GM21526 (cell line): ENCODE measurements around the gene CHL1.
"Not testable (repeated sequence)": the region's sequence is repeated elsewhere in the genome, so short reads cannot be mapped to it uniquely, and the experiment has no call there.

Experiments used
- ATAC-seq: cut with Tn5 transposase; IDR thresholded peaks from one replicate; pipeline ENCODE4 v1.9.1; 2021; ENCODE audit warnings: moderate library complexity; ENCODE audit not compliant: unreplicated experiment, low FRiP score

Gene CHL1

GRCh38 chr3:330494-331115, 134.0 kb downstream of the CHL1 start:
- ATAC-seq, result no peak

DNA sequence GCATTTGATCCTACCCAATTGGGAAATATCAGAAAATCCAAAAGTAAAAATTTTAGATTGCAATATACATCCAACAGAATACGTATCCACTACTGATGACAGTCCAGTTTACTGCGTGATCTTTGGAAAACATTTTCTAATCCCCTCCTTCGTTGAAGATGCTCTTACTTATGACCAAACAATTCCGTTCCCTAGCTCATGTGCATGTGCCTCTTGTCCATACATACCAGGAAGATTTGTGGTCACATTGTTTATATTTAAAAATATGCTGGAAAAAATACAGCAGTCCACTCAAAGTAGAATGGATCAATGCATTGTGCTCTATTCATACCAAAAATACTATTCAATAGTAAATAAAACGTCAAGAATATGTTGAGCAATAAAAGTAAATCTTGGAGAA, 135.3 kb downstream of the CHL1 start:
- ATAC-seq, result no peak

DNA sequence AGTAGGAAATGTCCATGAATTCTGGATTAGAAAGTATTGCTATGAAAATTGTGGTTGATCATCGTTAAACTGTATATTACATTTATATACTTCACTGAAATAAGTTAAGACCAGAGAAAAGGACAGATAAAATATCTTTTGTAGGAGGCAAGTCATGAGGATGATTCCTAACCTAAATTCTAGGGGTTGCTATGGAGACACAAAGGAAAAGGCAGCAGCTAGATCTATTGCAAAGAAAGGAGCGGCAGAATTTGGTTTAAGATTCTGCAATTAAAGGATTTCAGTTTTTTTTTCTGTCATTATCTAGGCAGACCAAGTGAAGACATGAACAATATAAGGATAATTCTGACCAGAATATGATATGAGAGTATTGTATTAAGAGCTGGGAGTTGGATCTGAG, 136.1 kb downstream of the CHL1 start:
- ATAC-seq, result no peak

GRCh38 chr3:335240-335639, 138.7 kb downstream of the CHL1 start:
- no peak for ATAC-seq

DNA sequence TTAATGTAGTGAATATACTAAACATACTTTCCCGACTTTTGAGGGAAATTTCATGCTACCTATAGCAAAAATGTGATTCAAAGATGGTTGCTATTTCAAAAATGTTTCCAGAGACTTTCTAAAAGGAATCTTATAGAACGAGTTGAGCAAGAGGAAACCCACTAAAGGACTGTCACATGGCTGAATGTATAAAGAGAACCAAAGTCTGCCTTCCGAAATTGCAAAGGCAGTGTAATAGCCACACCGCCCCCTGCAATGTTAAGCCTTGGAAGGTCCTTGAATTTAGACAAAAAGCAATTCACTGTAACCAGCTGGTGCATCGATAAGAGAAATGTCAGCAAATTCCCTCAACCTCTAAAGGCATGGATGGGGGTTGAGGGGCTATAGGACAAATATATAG, 142.8 kb downstream of the CHL1 start:
- no peak for ATAC-seq

DNA sequence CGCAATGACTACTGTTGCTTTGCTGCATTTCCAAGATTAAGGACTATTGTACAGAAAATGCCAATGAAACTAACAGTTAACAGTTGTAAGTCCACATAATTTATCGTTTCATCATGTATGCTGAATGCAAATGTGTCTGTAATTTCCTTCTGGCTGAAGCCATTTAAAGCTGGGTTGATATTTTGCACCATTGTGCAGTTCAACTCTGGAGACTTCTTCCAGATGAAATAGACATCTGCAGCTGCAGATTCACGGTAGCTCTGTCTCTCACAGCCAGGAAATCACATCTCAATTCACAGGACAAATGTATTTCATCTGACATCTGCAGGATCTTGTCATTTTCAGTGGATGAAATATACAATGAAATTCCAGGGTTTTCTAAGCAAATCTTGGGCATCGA, 145.4 kb downstream of the CHL1 start:
- no peak for ATAC-seq

DNA sequence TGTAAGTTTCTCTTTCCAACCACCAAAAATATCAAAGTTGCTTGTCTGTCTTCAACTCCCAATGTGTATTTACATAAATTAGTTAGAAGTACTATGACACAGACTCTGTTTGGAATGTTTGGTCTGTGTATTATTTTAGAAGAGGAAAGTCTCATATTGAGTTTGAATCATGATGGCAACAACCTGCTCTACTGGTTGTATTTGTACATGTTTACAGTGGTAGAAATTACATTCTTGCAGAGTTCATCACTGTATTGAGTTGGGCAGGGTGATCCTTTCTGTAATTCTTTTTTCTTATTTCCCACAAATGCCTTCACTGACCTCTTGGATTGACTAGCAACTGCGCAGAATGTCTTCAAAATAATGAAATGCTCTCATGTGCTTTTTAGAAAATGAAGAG, 149.6 kb downstream of the CHL1 start:
- no peak for ATAC-seq

DNA sequence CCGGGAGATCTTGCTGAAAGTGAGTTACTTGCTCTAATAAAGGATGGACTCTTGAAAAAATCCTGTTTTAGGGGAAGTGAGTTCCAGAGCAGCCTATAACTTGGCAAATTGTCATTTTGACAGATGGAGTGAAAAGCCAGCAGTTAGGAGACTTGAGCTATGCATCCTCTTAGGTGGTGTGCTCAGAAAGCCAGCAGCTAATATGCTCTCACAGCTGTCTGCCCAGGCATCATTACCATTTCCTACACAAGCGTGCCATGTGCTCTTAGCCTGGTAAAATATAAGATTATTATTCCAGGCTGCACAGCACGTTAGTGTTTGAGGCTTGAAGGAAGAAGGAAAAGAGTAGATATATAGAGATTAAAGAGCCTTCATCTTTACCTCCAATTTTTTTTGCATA, 151.0 kb downstream of the CHL1 start:
- no peak for ATAC-seq

DNA sequence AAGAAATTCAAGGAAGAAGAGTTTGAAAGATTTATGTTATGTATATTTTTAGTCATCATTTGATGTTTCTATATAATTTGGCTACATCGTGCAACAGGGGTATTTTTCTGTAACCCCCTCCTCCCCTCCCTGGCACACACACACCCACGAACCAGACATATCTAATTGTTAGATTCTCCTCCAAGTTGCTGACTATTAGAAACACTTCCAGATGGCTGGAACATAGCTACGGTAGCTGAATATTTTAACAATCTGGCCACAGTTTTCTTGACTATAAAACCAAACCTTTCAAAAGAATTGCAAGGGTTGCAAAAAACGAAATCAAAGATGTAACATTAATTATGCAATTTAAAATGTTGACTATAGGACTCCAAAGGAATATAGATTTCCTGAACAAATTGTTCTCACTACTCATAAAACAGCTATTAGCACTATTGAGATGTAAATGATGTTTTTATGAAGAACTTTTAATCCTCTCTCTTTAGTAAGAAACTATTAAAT, 154.4 kb downstream of the CHL1 start:
- ATAC-seq, result no peak

DNA sequence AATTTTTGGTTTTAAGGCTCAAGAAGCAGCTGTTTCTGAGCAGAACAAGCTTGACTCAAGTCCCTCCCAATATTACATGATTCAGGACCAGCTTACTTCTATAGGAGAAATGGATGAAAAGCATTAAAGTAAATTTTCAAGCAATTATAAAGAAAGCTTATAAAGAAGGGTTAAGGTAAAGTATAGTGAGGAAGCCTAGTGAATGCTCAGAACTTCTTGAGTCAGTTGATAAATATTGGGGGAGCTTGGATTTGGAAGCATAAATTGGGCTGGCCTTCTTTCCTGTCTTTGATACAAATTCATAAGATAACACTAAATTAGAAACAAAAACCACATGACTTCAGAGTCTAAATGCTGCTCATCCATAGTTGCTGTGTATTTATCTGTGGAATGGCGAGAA, 156.0 kb downstream of the CHL1 start:
- ATAC-seq, result no peak

GRCh38 chr3:353191-353739, 156.7 kb downstream of the CHL1 start:
- ATAC-seq, result no peak

DNA sequence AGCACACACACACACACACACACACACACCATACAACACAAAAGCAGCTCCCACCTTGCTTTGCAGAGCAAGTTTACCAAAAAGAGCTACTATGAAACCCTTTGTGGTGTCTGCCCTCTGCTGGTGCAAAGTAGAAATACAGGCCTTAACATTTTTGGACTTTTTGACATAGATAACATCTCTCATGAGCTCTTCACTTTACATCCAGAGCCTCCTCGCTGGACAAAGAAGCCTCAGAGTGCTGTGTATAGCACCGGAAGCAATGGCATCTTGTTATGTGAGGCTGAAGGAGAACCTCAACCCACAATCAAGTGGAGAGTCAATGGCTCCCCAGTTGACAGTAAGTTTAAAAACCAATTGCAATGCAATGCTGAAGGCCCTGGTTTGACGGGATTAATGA, 157.9 kb downstream of the CHL1 start:
- peak; percentile 90 for ATAC-seq

DNA sequence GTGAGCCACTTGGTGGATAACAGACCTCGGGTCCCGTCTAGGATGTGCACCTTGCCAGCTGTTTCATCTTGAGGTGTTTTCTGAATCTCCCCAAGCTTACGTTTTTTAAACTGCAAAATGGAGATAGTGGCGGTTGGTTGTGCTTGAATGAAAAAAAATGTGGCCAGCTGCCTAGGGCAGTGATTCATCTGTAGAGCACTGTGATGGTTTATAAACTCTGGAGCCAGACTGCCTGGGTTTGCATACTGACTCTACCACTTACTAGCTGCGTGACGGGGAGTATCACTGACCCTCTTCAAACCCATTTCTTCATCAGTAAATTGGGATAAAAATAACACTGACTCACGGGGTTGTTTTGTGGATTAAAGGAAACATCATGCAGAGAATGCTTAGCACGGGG, 159.1 kb downstream of the CHL1 start:
- no peak for ATAC-seq

DNA sequence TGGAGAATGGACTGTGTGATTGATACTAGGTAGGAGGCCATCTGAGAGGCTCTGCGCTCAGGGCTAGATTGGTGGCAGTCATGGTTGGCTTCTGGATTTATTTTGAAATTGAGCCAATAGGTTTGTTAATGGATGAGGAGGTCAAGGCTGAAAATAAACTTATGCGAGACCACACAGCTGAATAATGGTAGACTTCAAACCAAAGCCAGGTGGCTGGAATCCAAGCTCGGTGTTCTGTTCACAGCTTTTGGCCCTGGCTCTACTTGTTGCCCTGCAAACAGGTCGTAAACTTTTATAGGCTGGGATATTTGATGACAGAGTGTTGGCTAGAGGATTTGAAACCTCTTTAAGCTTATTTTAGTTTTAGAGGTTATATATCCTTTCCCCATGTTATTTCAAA, 160.4 kb downstream of the CHL1 start:
- no peak for ATAC-seq

DNA sequence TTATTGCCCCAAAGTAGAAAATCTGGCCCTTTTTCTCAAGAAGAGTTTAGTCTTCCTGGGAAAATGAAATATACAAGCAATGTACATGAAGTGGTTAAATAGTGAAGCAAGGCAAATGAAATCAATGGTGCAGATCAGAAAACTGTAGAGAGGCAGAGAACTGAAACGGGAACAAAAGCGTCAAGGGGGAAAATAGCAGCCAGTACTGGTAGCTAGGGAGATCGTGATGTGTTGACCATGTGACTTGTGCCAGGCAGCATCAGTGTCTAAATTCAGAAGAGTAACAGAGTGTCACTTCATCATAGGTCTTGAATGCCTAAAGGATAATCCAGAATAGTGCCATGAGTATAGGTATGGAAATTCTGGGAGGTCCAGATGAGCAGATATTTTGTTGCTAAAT, 163.1 kb downstream of the CHL1 start:
- peak; percentile 67 for ATAC-seq

DNA sequence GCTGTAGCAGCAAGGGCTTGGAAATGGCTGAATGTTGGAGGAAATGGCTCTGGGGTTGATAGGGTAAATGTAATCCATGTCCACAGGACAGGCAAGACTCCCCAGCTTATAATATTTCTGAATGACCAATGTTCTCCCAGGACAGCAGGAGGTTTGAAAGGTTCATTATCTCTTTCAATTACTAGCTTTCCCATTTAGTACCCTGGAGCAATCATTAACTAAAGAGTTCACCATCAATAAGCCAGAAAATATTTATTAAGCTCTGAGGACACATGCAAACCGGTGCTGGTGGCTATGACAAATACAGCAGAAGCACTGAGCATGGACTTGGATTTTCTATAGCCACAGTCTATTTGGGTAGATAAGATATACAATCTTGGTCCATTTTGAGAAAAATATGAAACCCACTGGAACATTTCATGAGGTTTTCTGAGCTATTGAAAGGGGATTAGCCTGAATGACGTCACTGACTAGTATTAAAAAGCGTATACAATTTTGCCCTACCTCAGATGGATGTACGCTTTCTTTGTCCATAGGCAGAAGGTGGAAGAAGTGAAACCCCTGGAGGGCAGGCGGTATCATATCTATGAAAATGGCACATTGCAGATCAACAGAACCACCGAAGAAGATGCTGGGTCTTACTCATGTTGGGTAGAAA, 166.2 kb downstream of the CHL1 start:
- ATAC-seq, result no peak

DNA sequence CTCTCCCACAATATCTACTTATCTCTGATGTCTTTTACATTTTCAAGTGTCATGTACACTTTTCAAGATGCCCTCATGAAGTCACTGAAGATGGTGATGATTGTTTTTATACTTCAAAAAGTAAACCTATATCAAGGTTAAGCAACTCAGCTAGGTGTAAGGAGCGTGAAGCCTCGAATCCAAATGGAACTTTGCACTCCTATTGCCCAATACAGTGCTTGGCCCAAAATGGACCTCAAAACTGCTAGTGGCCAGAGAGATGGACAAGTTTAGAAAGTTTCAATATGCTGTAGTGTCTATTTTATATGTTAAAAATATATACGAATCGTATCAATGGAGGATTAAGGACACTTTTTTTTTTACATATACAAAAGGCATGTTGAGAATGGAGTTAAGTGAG, 167.7 kb downstream of the CHL1 start:
- no peak for ATAC-seq

- no peak for ATAC-seq
Observed at GRCh38 chr3:365268-365667, 168.7 kb downstream of the CHL1 start.

GRCh38 chr3:366253-366652, 169.7 kb downstream of the CHL1 start:
- ATAC-seq, result not testable (repeated sequence)

- no peak for ATAC-seq
Observed at GRCh38 chr3:373193-373779, 176.7 kb downstream of the CHL1 start.

GRCh38 chr3:374459-374858, 177.9 kb downstream of the CHL1 start:
- no peak for ATAC-seq

DNA sequence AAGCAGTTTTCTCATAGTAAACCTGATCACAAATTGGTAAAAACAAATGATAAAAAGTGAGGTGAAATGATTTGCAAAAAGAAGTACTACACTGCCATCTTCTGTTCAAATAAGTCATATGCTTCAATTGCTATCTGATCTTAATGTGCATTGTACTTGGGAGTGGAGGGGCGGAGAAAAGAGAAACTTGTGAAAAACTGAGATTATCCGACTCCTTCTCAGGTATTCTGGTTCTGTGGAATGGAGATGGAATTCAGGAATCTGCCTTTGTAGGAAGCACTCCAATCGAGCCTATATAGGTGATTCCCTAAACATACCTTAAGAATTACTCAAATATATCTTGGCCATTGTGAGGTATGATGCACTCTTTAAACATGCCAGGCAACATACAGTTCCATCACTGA, 180.6 kb downstream of the CHL1 start:
- ATAC-seq, result peak; percentile 75
